IMR-90 (cell line): ENCODE results near the gene DYNLRB1. TPM values are rescaled to one million over a fixed set of nuclear protein-coding genes. Genes with fewer than 3 reads are reported as not detected.

Experiments used
- ATAC-seq: fragments of 200-7000 bp; cut with Tn5 transposase; 2 replicates; pipeline ENCODE4 v1.9.1; 2020; ENCODE audit warnings: low read depth, mild to moderate bottlenecking, moderate library complexity
- BruUV-seq: library from RNA; stranded (reverse); fragments of 400-500 nt; replicated peaks from 2 replicates; lab custom pipeline; 2021; lab: Mats Ljungman, UMichigan
- CTCF ChIA-PET: fragments of 300-600 bp; formaldehyde crosslinking; extraction: SDS; loops from one replicate; lab custom pipeline; 2021; ENCODE audit warnings: antibody characterized with exemption; lab: Yijun Ruan, JAX
- POLR2A ChIA-PET: fragments of 300-600 bp; sonication (Branson Sonifier 250); formaldehyde crosslinking; loops from one replicate; lab custom pipeline; 2022; ENCODE audit warnings: antibody characterized with exemption; ENCODE audit not compliant: unreplicated experiment; lab: Charles Lee
- DNase-seq: peaks from one replicate; pipeline ENCODE4 v3.0.0; 2013
- H2AFZ ChIP-seq: replicated peaks from 2 replicates; pipeline ENCODE3; 2013; ENCODE audit warnings: low read length, mild to moderate bottlenecking; ENCODE audit not compliant: poor library complexity
- H2AK5ac ChIP-seq: 2 replicates; pipeline ENCODE4 v1.6.1; 2013; ENCODE audit warnings: low read depth, low read length, inconsistent platforms
- H2AK9ac ChIP-seq: replicated peaks from 2 replicates; pipeline ENCODE3; 2013; ENCODE audit warnings: mild to moderate bottlenecking, low read depth, low read length, moderate library complexity; ENCODE audit not compliant: poor library complexity
- H2BK120ac ChIP-seq: 2 replicates; pipeline ENCODE4 v1.6.1; 2013; ENCODE audit warnings: low read depth, low read length, inconsistent platforms
- H2BK15ac ChIP-seq: 3 replicates; pipeline ENCODE4 v1.6.1; 2013; ENCODE audit warnings: low read depth, low read length, inconsistent platforms
- H2BK20ac ChIP-seq: 2 replicates; pipeline ENCODE4 v1.6.1; 2013; ENCODE audit warnings: low read depth, mild to moderate bottlenecking, inconsistent platforms, low read length, moderate library complexity
- H2BK5ac ChIP-seq: 2 replicates; pipeline ENCODE4 v1.6.1; 2013; ENCODE audit warnings: mild to moderate bottlenecking, low read depth, low read length, inconsistent platforms; ENCODE audit not compliant: poor library complexity, severe bottlenecking
- H3K14ac ChIP-seq: replicated peaks from 2 replicates; pipeline ENCODE4 v1.6.1; 2013; ENCODE audit warnings: low read depth, low read length, inconsistent platforms
- H3K18ac ChIP-seq: 2 replicates; pipeline ENCODE4 v1.6.1; 2013; ENCODE audit warnings: low read depth, low read length, control low read depth
- H3K23ac ChIP-seq: 2 replicates; pipeline ENCODE4 v1.6.1; 2013; ENCODE audit warnings: low read depth, low read length, inconsistent platforms
- H3K27ac ChIP-seq: 2 replicates; pipeline ENCODE4 v1.5.1; 2013; ENCODE audit warnings: mild to moderate bottlenecking, control low read depth, low read length; ENCODE audit not compliant: insufficient read depth
- H3K27me3 ChIP-seq: 2 replicates; pipeline ENCODE4 v1.6.1; 2013; ENCODE audit warnings: low read length; ENCODE audit not compliant: control insufficient read depth, insufficient read depth
- H3K36me3 ChIP-seq: 2 replicates; pipeline ENCODE4 v1.6.1; 2013; ENCODE audit warnings: low read length, mixed read lengths; ENCODE audit not compliant: control insufficient read depth, insufficient read depth
- H3K4ac ChIP-seq: 2 replicates; pipeline ENCODE4 v1.6.1; 2013; ENCODE audit warnings: low read depth, low read length, inconsistent platforms
- H3K4me1 ChIP-seq: 2 replicates; pipeline ENCODE4 v1.6.1; 2013; ENCODE audit warnings: low read length, mixed read lengths; ENCODE audit not compliant: control insufficient read depth, insufficient read depth
- H3K4me2 ChIP-seq: 2 replicates; pipeline ENCODE4 v1.6.1; 2013; ENCODE audit warnings: low read depth, mild to moderate bottlenecking, control low read depth, low read length, moderate library complexity
- H3K4me3 ChIP-seq: 2 replicates; pipeline ENCODE4 v1.5.1; 2013; ENCODE audit warnings: low read depth, mild to moderate bottlenecking, control low read depth, low read length, moderate library complexity; ENCODE audit not compliant: insufficient read depth
- H3K56ac ChIP-seq: 2 replicates; pipeline ENCODE4 v1.6.1; 2013; ENCODE audit warnings: low read length, inconsistent platforms; ENCODE audit not compliant: insufficient read depth; ENCODE audit errors: extremely low read depth
- H3K79me1 ChIP-seq, 2 experiments: 2 replicates each; pipeline ENCODE4 v1.6.1; 2013; ENCODE audit warnings: low read length in 2 of 2, inconsistent platforms in 1 of 2, low read depth in 1 of 2
- H3K9ac ChIP-seq: 2 replicates; pipeline ENCODE4 v1.6.1; 2013; ENCODE audit warnings: low read depth, low read length, control low read depth
- H3K9me1 ChIP-seq: 2 replicates; pipeline ENCODE4 v1.6.1; 2013; ENCODE audit warnings: low read length, inconsistent platforms; ENCODE audit not compliant: insufficient read depth
- H3K9me3 ChIP-seq: 2 replicates; pipeline ENCODE4 v1.6.1; 2013; ENCODE audit warnings: low read length; ENCODE audit not compliant: control insufficient read depth, insufficient read depth
- H4K20me1 ChIP-seq: 2 replicates; pipeline ENCODE4 v1.6.1; 2013; ENCODE audit warnings: low read length, inconsistent platforms; ENCODE audit not compliant: insufficient read depth
- H4K5ac ChIP-seq: 2 replicates; pipeline ENCODE4 v1.6.1; 2013; ENCODE audit warnings: mild to moderate bottlenecking, low read depth, low read length, control low read depth
- H4K8ac ChIP-seq, 2 experiments: 2 replicates each; pipeline ENCODE4 v1.6.1; 2013; ENCODE audit warnings: low read depth in 2 of 2, low read length in 2 of 2, control low read depth in 1 of 2, inconsistent platforms in 1 of 2
- H4K91ac ChIP-seq: 2 replicates; pipeline ENCODE4 v1.6.1; 2013; ENCODE audit warnings: low read depth, low read length, inconsistent platforms; ENCODE audit not compliant: insufficient read depth
- BHLHE40 ChIP-seq: fragments of 150-350 bp; IDR thresholded peaks from 2 replicates; pipeline ENCODE4 v1.6.1; 2016; ENCODE audit warnings: mild to moderate bottlenecking, low read depth, low read length
- CEBPB ChIP-seq: IDR thresholded peaks from 2 replicates; pipeline ENCODE4 v1.6.1; 2012; ENCODE audit warnings: low read depth, low read length, improper control_type of control experiment
- CHD1 ChIP-seq: IDR thresholded peaks from 2 replicates; pipeline ENCODE4 v1.6.1; 2012; ENCODE audit warnings: low read depth, low read length, improper control_type of control experiment
- CTCF ChIP-seq: conservative IDR thresholded peaks from 2 replicates; pipeline ENCODE4 v1.5.1; 2012; ENCODE audit warnings: mild to moderate bottlenecking, low read depth, low read length, improper control_type of control experiment
- ELK1 ChIP-seq: fragments of 150-350 bp; IDR thresholded peaks from 2 replicates; pipeline ENCODE4 v1.6.1; 2016; ENCODE audit warnings: low read depth, mild to moderate bottlenecking, low read length, moderate library complexity, borderline replicate concordance
- FOS ChIP-seq: fragments of 150-350 bp; IDR thresholded peaks from 2 replicates; pipeline ENCODE4 v1.6.1; 2016; ENCODE audit warnings: low read depth, low read length
- MAFK ChIP-seq: IDR thresholded peaks from 2 replicates; pipeline ENCODE4 v1.6.1; 2012; ENCODE audit warnings: low read depth, low read length, improper control_type of control experiment
- MAZ ChIP-seq: IDR thresholded peaks from 2 replicates; pipeline ENCODE4 v1.6.1; 2012; ENCODE audit warnings: low read depth, mild to moderate bottlenecking, low read length, improper control_type of control experiment, moderate library complexity, borderline replicate concordance
- MXI1 ChIP-seq: IDR thresholded peaks from 2 replicates; pipeline ENCODE4 v1.6.1; 2012; ENCODE audit warnings: low read depth, mild to moderate bottlenecking, low read length, moderate library complexity, borderline replicate concordance
- NFE2L2 ChIP-seq: fragments of 150-350 bp; IDR thresholded peaks from 2 replicates; pipeline ENCODE4 v1.6.1; 2016; ENCODE audit warnings: low read depth, mild to moderate bottlenecking, low read length
- POLR2A ChIP-seq: IDR thresholded peaks from 2 replicates; pipeline ENCODE4 v1.6.1; 2012; ENCODE audit warnings: mild to moderate bottlenecking, low read depth, low read length
- RAD21 ChIP-seq: IDR thresholded peaks from 2 replicates; pipeline ENCODE4 v1.6.1; 2012; ENCODE audit warnings: low read length, improper control_type of control experiment
- RCOR1 ChIP-seq: IDR thresholded peaks from 2 replicates; pipeline ENCODE4 v1.6.1; 2012; ENCODE audit warnings: mild to moderate bottlenecking, low read length, improper control_type of control experiment; ENCODE audit not compliant: insufficient replicate concordance
- RFX5 ChIP-seq: IDR thresholded peaks from 2 replicates; pipeline ENCODE4 v1.8.0; 2012; ENCODE audit warnings: low read depth, mild to moderate bottlenecking, low read length, moderate library complexity
- SMC3 ChIP-seq: fragments of 150-350 bp; IDR thresholded peaks from 2 replicates; pipeline ENCODE4 v1.6.1; 2016; ENCODE audit warnings: low read depth, mild to moderate bottlenecking, antibody characterized with exemption, low read length, moderate library complexity
- USF2 ChIP-seq: fragments of 150-350 bp; IDR thresholded peaks from 2 replicates; pipeline ENCODE4 v1.6.1; 2017; ENCODE audit warnings: mild to moderate bottlenecking, antibody characterized with exemption, low read length, low read depth
- WGBS, 2 experiments: methylation state at CpG; one replicate each; pipeline versions ENCODE4 v1.1.5 to v1.1.7; 2013; ENCODE audit warnings: missing lambda C conversion rate in 2 of 2; ENCODE audit not compliant: insufficient read length in 1 of 2; ENCODE audit errors: extremely low coverage in 2 of 2; 5-methylcytosine and 5-hydroxymethylcytosine counted together
- dilution Hi-C: fragments of 300-500 bp; cut with HindIII; formaldehyde crosslinking; loops from one replicate; pipeline ENCODE4 v1.14.3; 2018; ENCODE audit warnings: low sequenced_read_pairs; ENCODE audit not compliant: unreplicated experiment
- in situ Hi-C: fragments of 300-500 bp; cut with MboI; formaldehyde crosslinking; loops from 3 replicates; pipeline ENCODE4 v1.14.3; 2019; ENCODE audit warnings: low sequenced_read_pairs, inconsistent platforms, mixed read lengths
- intact Hi-C: fragments of 100-400 bp; cut with micrococcal nuclease; formaldehyde crosslinking; loops from 2 replicates; pipeline ENCODE4 v1.10.0; 2022
- polyA plus RNA-seq, 3 experiments: library from polyadenylated mRNA; depleted of rRNA; stranded (reverse); fragments of >200 nt; gene quantifications; 2 replicates each; pipeline ENCODE4 v1.2.3, GENCODE V29; 2012; ENCODE audit warnings: low replicate concordance in 1 of 3
- total RNA-seq: library from RNA; depleted of rRNA; stranded (reverse); fragments of >200 nt; gene quantifications from 2 replicates; pipeline ENCODE4 v1.2.3, GENCODE V29; 2012

Gene DYNLRB1
- total and polyA plus RNA-seq, 2 of the 4 experiments (the other 2 are of a cell fraction): 82.4 to 380 TPM

GRCh38 chr20:34552569-34552968, 36.3 kb downstream of the DYNLRB1 start:
- in situ Hi-C loops (no loop called here), intact Hi-C loops (no loop called here), dilution Hi-C loops (no loop called here)
- H2BK20ac ChIP-seq: no peak overlapping the region
- H3K4me2 ChIP-seq: no peak overlapping the region
- H3K27ac ChIP-seq: no peak overlapping the region
- H4K20me1 ChIP-seq: no peaks in the 10 kb centered on the region
- H3K14ac ChIP-seq: no peak overlapping the region
- H2AK9ac ChIP-seq: no peak overlapping the region
- TF ChIP-seq SMC3 (no peak), RAD21 (no peak), POLR2A (no peak), FOS (no peak), USF2 (no peak), ELK1 (no peak), CHD1 (no peak), BHLHE40 (no peak), NFE2L2 (no peak), MAZ (no peak), CTCF (no peak), RCOR1 (no peak), MAFK (no peak), MXI1 (no peak), RFX5 (no peak), CEBPB (no peak)
- no peak overlapping the region for H4K5ac ChIP-seq
- BruUV-seq: no TSS peak
- H4K91ac ChIP-seq: no peak overlapping the region
- H3K4me3 ChIP-seq: no peak overlapping the region
- ChIA-PET CTCF (no interaction called here), POLR2A (no interaction called here)
- 0 out of 2 replicates have a peak, but pooled peaks cover 5% of the 10 kb centered on the region for H3K9me1 ChIP-seq
- ATAC-seq: no peak
- H3K23ac ChIP-seq: no peak overlapping the region
- no peak overlapping the region for H3K18ac ChIP-seq
- no peaks in the 10 kb centered on the region for H3K9me3 ChIP-seq
- no peaks in the 10 kb centered on the region for H3K79me1 ChIP-seq
- WGBS, 2 experiments: 100% methylated on average over 2 of the region's 6 CpGs; no CpG with 5 or more reads in 1 of the 2 experiments
- H3K27me3 ChIP-seq: no peaks in the 10 kb centered on the region
- H2AFZ ChIP-seq: no peak overlapping the region
- H4K8ac ChIP-seq: no peak overlapping the region
- H3K4ac ChIP-seq: no peak overlapping the region
- H3K36me3 ChIP-seq: no peaks in the 10 kb centered on the region
- no peak overlapping the region for H3K9ac ChIP-seq
- no peak overlapping the region for H2BK5ac ChIP-seq
- H3K56ac ChIP-seq: no peak overlapping the region
- no peak overlapping the region for H2BK120ac ChIP-seq
- no peak overlapping the region for H2BK15ac ChIP-seq
- DNase-seq: no peak
- no peaks in the 10 kb centered on the region for H3K4me1 ChIP-seq
- H2AK5ac ChIP-seq: no peak overlapping the region
